GM21528 (cell line): ENCODE results near the gene LIN7A.
"Not testable (repeated sequence)": the region's sequence is repeated elsewhere in the genome, so short reads cannot be mapped to it uniquely, and the experiment has no call there.

ENCODE experiments used
- ATAC-seq: cut with Tn5 transposase; IDR thresholded peaks from one replicate; pipeline ENCODE4 v1.9.1; 2021; ENCODE audit warnings: mild to moderate bottlenecking, moderate library complexity; ENCODE audit not compliant: unreplicated experiment, low FRiP score

LIN7A gene

GRCh38 chr12:80924437-80924836 lies 13.3 kb downstream of the LIN7A start:
- no peak for ATAC-seq

GRCh38 chr12:80920006-80920405 lies 17.7 kb downstream of the LIN7A start:
- ATAC-seq: no peak

GRCh38 chr12:80917651-80918050 lies 20.1 kb downstream of the LIN7A start:
- no peak for ATAC-seq

- no peak for ATAC-seq
These were observed 24.6 kb downstream of the LIN7A start for GRCh38 chr12:80912901-80913770.

GRCh38 chr12:80909370-80909769 lies 28.4 kb downstream of the LIN7A start:
- ATAC-seq: no peak

- no peak for ATAC-seq
These were observed 35.0 kb downstream of the LIN7A start for GRCh38 chr12:80902711-80903110.

- no peak for ATAC-seq
These were observed 36.1 kb downstream of the LIN7A start for GRCh38 chr12:80901661-80902060.

GRCh38 chr12:80895240-80895639 lies 42.5 kb downstream of the LIN7A start:
- ATAC-seq: no peak

GRCh38 chr12:80894179-80894578 lies 43.6 kb downstream of the LIN7A start:
- ATAC-seq: no peak

GRCh38 chr12:80892597-80893445 lies 44.9 kb downstream of the LIN7A start:
- ATAC-seq: no peak

- ATAC-seq: no peak
These were observed 53.1 kb downstream of the LIN7A start for GRCh38 chr12:80884651-80885050.

GRCh38 chr12:80881106-80881505 lies 56.6 kb downstream of the LIN7A start:
- ATAC-seq: no peak

- ATAC-seq: not testable (repeated sequence)
These were observed 59.3 kb downstream of the LIN7A start for GRCh38 chr12:80878452-80878851.

- no peak for ATAC-seq
These were observed 59.9 kb downstream of the LIN7A start for GRCh38 chr12:80877721-80878265.

- ATAC-seq: no peak
These were observed 65.7 kb downstream of the LIN7A start for GRCh38 chr12:80872053-80872452.

GRCh38 chr12:80869264-80869663 lies 68.5 kb downstream of the LIN7A start:
- no peak for ATAC-seq

- no peak for ATAC-seq
These were observed 69.2 kb downstream of the LIN7A start for GRCh38 chr12:80868576-80868975.

- ATAC-seq: no peak
These were observed 69.8 kb downstream of the LIN7A start for GRCh38 chr12:80867941-80868340.

GRCh38 chr12:80864046-80864735 lies 73.5 kb downstream of the LIN7A start:
- ATAC-seq: no peak

GRCh38 chr12:80862531-80862930 lies 75.2 kb downstream of the LIN7A start:
- no peak for ATAC-seq
